Right lobe of liver (tissue), 4 donors: ENCODE measurements around the gene RBM23.

ENCODE experiments used
- CTCF ChIP-seq, 4 donors: fragments of 200-600 bp in 3 of 4; fragments of 450-650 bp in 1 of 4; IDR thresholded peaks; one replicate each; pipeline versions ENCODE4 v1.5.1 to v1.8.0; 2016 to 2022; ENCODE audit warnings: antibody characterized with exemption in 4 of 4, mild to moderate bottlenecking in 2 of 4
- POLR2A ChIP-seq: fragments of 450-650 bp; IDR thresholded peaks from one replicate; pipeline ENCODE4 v1.6.1; 2017; ENCODE audit warnings: antibody characterized with exemption, mild to moderate bottlenecking
- donor health status: DM: no; HTN: no; CAD: no.
- donor health status: DM: no; HTN: no; CAD: no.
- donor health status: DM: no; HTN: yes; CAD: no.

- no peak for TF ChIP-seq CTCF (IDR thresholded peaks at IDR 0.05)
- TF ChIP-seq POLR2A, result no peak
These were observed 31.5 kb downstream of the RBM23 start for GRCh38 chr14:22887260-22887989.
